MM.1S (cell line): ENCODE measurements around the gene ZNF618.

Source experiments
- DNase-seq: peaks from one replicate; pipeline ENCODE4 v3.0.0-alpha.2; 2015
- H2AFZ ChIP-seq: fragments of 300-600 bp; sonication (generic); 2 replicates; pipeline ENCODE4 v1.6.0; 2016; ENCODE audit warnings: antibody characterized with exemption, low read length
- H3F3A ChIP-seq: fragments of 300-600 bp; sonication (generic); 2 replicates; pipeline ENCODE4 v1.6.1; 2016; ENCODE audit warnings: mild to moderate bottlenecking, antibody characterized with exemption, low read length, moderate library complexity, mixed read lengths; ENCODE audit not compliant: insufficient read depth
- H3K27ac ChIP-seq: fragments of 300-600 bp; sonication (generic); 2 replicates; pipeline ENCODE4 v1.5.1; 2016; ENCODE audit warnings: mild to moderate bottlenecking, low read length
- H3K27me3 ChIP-seq: fragments of 300-600 bp; sonication (generic); replicated peaks from 2 replicates; pipeline ENCODE4 v1.6.0; 2016; ENCODE audit warnings: low read length; ENCODE audit not compliant: insufficient read depth
- H3K36me3 ChIP-seq: fragments of 300-600 bp; sonication (generic); replicated peaks from 2 replicates; pipeline ENCODE4 v1.6.1; 2016; ENCODE audit warnings: mild to moderate bottlenecking, low read length, mixed read lengths; ENCODE audit not compliant: insufficient read depth
- H3K4me1 ChIP-seq: fragments of 300-600 bp; sonication (generic); 2 replicates; pipeline ENCODE4 v1.6.1; 2016; ENCODE audit warnings: low read length, mixed read lengths
- H3K4me2 ChIP-seq: fragments of 300-600 bp; sonication (generic); 2 replicates; pipeline ENCODE4 v1.6.0; 2016; ENCODE audit warnings: low read depth, low read length
- H3K4me3 ChIP-seq: fragments of 300-600 bp; sonication (generic); 2 replicates; pipeline ENCODE4 v1.5.1; 2016; ENCODE audit warnings: low read length, mixed read lengths
- H3K79me2 ChIP-seq: fragments of 300-600 bp; sonication (generic); 2 replicates; pipeline ENCODE4 v1.6.1; 2016; ENCODE audit warnings: mixed run types, low read length, mixed read lengths
- H3K9ac ChIP-seq: fragments of 300-600 bp; sonication (generic); 2 replicates; pipeline ENCODE4 v1.6.1; 2016; ENCODE audit warnings: low read length, mixed read lengths
- H3K9me2 ChIP-seq: fragments of 300-600 bp; sonication (generic); replicated peaks from 2 replicates; pipeline ENCODE4 v1.6.1; 2016; ENCODE audit warnings: mild to moderate bottlenecking, low read length, mixed read lengths; ENCODE audit not compliant: insufficient read depth
- H3K9me3 ChIP-seq: fragments of 300-600 bp; sonication (generic); replicated peaks from 2 replicates; pipeline ENCODE4 v1.6.1; 2016; ENCODE audit warnings: mild to moderate bottlenecking, low read length, mixed read lengths; ENCODE audit not compliant: insufficient read depth
- H4K20me1 ChIP-seq: fragments of 300-600 bp; sonication (generic); 2 replicates; pipeline ENCODE4 v1.6.1; 2016; ENCODE audit warnings: mild to moderate bottlenecking, low read length, moderate library complexity, mixed read lengths; ENCODE audit not compliant: insufficient read depth
- EZH2 ChIP-seq: fragments of 300-600 bp; sonication (generic); optimal IDR thresholded peaks from 2 replicates; pipeline ENCODE3; 2017; ENCODE audit warnings: low read depth, mild to moderate bottlenecking, antibody characterized with exemption, low read length, mixed read lengths
- EZH2phosphoT487 ChIP-seq: fragments of 300-600 bp; sonication (generic); IDR thresholded peaks from 2 replicates; pipeline ENCODE4 v1.6.1; 2018; ENCODE audit warnings: antibody characterized with exemption, low read length
- TF ChIP-seq, protein P1 (sequence below): fragments of 300-600 bp; sonication (generic); IDR thresholded peaks from 2 replicates; pipeline ENCODE4 v1.5.1; 2016; ENCODE audit warnings: antibody characterized with exemption, low read length, mixed read lengths

The ZNF618 gene

DNA sequence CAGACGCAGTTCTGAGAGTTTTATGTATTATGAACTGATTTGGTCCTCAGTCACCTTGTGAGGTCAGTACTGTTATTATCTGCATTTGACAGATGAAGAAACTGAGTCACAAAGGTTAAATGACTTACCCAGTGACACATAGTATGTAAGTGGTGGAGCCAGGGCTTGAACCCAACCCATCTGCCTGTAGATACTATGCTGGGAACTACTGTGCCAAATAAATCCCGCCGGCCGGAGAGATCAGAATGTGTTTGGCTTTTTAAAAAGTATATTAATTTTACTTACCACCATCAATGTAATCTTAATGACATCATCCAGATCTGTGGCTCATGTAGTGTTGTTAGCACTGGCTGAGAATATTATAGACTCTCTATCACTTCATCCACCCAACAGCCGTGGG is 80.8 kb downstream of the ZNF618 start:
- Histone ChIP-seq H3K4me3 (no peak overlapping the region), H2AFZ (no peak overlapping the region), H3K36me3 (no peaks in the 10 kb centered on the region), H3F3A (no peaks in the 10 kb centered on the region), H3K9ac (no peak overlapping the region), H3K4me2 (no peak overlapping the region), H3K79me2 (no peaks in the 10 kb centered on the region), H3K27ac (no peak overlapping the region), H4K20me1 (no peaks in the 10 kb centered on the region), H3K9me2 (no peaks in the 10 kb centered on the region), H3K4me1 (no peaks in the 10 kb centered on the region), H3K27me3 (no peaks in the 10 kb centered on the region), H3K9me3 (no peaks in the 10 kb centered on the region)
- no peak for DNase-seq
- TF ChIP-seq, protein P1, sequence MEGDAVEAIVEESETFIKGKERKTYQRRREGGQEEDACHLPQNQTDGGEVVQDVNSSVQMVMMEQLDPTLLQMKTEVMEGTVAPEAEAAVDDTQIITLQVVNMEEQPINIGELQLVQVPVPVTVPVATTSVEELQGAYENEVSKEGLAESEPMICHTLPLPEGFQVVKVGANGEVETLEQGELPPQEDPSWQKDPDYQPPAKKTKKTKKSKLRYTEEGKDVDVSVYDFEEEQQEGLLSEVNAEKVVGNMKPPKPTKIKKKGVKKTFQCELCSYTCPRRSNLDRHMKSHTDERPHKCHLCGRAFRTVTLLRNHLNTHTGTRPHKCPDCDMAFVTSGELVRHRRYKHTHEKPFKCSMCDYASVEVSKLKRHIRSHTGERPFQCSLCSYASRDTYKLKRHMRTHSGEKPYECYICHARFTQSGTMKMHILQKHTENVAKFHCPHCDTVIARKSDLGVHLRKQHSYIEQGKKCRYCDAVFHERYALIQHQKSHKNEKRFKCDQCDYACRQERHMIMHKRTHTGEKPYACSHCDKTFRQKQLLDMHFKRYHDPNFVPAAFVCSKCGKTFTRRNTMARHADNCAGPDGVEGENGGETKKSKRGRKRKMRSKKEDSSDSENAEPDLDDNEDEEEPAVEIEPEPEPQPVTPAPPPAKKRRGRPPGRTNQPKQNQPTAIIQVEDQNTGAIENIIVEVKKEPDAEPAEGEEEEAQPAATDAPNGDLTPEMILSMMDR: no peak
- TF ChIP-seq EZH2: no peak
- TF ChIP-seq EZH2phosphoT487: no peak

DNA sequence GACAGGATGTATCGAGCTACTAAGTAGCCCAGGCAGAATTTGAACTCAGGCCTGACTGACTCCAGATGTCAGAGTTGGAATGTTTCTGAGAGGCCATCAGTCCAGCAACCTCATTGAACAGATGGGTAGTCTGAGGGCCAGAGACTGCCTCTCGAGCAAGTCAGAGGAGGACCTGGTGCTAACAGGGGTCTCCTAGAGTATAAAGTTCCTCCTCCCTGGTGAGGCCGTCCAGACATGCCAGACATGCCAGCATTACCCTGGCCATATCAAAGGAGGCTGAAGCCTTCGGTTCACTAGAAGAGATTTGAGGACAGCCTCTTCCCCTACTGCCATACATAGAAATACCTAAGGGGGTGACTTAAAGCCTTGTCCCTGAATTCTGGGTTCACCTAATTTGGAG is 81.2 kb downstream of the ZNF618 start:
- Histone ChIP-seq H2AFZ (no peak overlapping the region), H3K4me2 (no peak overlapping the region)

DNA sequence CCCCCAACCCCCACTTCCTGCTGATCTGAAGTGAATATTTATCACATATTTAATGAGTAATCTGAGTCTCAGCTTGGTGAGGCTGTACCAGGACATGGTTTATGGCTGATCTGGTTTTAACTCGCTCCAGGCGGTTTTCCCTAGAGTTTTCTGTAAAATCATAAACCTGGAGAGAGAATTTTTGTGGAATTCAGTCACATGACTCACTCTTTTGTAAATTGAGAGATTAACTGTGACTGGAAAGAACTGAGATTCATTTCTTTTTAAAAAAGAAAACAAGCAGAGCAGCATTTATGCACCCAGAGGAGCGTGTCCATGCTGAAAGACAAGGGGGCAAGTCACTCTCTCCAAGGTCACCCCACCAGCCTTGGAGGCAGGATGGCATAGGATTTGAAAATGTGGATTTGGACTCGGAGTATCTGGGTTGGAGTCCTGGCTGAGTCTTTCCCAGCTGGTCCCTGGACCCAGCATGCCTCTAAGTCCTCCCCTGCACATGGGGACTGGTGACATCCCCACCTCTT is 81.8 kb downstream of the ZNF618 start:
- no peak overlapping the region for H2AFZ ChIP-seq
- no peaks in the 10 kb centered on the region for H4K20me1 ChIP-seq
- TF ChIP-seq EZH2 (no peak), EZH2phosphoT487 (no peak)
- TF ChIP-seq, protein P1: no peak
- no peaks in the 10 kb centered on the region for H3K36me3 ChIP-seq
- no peaks in the 10 kb centered on the region for H3F3A ChIP-seq
- no peaks in the 10 kb centered on the region for H3K79me2 ChIP-seq
- H3K9me3 ChIP-seq: no peaks in the 10 kb centered on the region
- H3K9me2 ChIP-seq: no peaks in the 10 kb centered on the region
- no peaks in the 10 kb centered on the region for H3K4me1 ChIP-seq
- no peak overlapping the region for H3K4me2 ChIP-seq
- no peak for DNase-seq
- no peak overlapping the region for H3K27ac ChIP-seq
- no peak overlapping the region for H3K4me3 ChIP-seq
- H3K27me3 ChIP-seq: no peaks in the 10 kb centered on the region
- H3K9ac ChIP-seq: no peak overlapping the region

More for the DNA sequence above, 81.2 kb downstream of the ZNF618 start:
- no peak for TF ChIP-seq EZH2
- no peak for TF ChIP-seq EZH2phosphoT487
- TF ChIP-seq, protein P1: no peak
- H3K27ac ChIP-seq: no peak overlapping the region
- H3K27me3 ChIP-seq: no peaks in the 10 kb centered on the region
- no peaks in the 10 kb centered on the region for H3K79me2 ChIP-seq
- H3K4me1 ChIP-seq: no peaks in the 10 kb centered on the region
- H3F3A ChIP-seq: no peaks in the 10 kb centered on the region
- no peaks in the 10 kb centered on the region for H3K36me3 ChIP-seq
- no peak for DNase-seq
- H3K9me3 ChIP-seq: no peaks in the 10 kb centered on the region
- no peak overlapping the region for H3K9ac ChIP-seq
- no peaks in the 10 kb centered on the region for H3K9me2 ChIP-seq
- H4K20me1 ChIP-seq: no peaks in the 10 kb centered on the region
- no peak overlapping the region for H3K4me3 ChIP-seq
